ENCODE results near the gene ALDH2. TPM values are rescaled to one million over a fixed set of nuclear protein-coding genes. Genes with fewer than 3 reads are reported as not detected.

Gene ALDH2
- total RNA-seq, 1 donor from 2014 or later, result 59.5 TPM

DNA sequence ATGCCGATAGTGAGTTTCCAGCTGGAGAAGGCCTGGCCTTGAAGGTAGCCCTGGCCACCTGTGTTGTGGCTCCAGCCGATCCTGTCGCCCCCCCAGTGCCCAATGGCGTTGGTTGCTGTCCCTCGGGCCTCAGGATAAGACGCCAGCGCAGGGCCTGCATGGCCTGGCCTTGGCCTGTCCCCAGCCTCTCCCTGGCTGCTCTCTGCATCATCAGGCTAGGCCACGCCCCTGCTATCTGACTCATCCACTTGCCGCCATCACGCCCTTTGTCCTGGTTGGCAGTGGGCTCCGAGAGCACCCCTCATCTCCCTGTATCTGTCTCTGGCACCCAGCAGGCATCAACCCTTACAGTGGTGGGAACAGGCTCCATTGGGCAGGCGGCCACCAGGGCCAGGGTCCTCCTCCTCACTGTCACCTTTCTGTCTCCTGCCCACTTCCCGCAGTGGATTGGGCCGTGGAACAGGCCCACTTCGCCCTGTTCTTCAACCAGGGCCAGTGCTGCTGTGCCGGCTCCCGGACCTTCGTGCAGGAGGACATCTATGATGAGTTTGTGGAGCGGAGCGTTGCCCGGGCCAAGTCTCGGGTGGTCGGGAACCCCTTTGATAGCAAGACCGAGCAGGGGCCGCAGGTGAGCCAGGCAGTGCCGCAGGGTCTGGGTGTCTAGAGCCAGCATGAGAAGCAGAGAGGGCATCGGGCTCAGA, 25.6 kb downstream of the ALDH2 start:
- Mint-ChIP-seq H3K27me3 (no peaks in the 10 kb centered on the region), H3K4me3 (no peak overlapping the region), H3K27ac (no peak overlapping the region), H3K36me3 (no peaks in the 10 kb centered on the region), H3K4me1 (ENCODE audit: unreplicated experiment) (no peaks in the 10 kb centered on the region), H3K9me3 (no peaks in the 10 kb centered on the region)
- TF ChIP-seq, protein P1, sequence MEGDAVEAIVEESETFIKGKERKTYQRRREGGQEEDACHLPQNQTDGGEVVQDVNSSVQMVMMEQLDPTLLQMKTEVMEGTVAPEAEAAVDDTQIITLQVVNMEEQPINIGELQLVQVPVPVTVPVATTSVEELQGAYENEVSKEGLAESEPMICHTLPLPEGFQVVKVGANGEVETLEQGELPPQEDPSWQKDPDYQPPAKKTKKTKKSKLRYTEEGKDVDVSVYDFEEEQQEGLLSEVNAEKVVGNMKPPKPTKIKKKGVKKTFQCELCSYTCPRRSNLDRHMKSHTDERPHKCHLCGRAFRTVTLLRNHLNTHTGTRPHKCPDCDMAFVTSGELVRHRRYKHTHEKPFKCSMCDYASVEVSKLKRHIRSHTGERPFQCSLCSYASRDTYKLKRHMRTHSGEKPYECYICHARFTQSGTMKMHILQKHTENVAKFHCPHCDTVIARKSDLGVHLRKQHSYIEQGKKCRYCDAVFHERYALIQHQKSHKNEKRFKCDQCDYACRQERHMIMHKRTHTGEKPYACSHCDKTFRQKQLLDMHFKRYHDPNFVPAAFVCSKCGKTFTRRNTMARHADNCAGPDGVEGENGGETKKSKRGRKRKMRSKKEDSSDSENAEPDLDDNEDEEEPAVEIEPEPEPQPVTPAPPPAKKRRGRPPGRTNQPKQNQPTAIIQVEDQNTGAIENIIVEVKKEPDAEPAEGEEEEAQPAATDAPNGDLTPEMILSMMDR (conservative IDR thresholded peaks at IDR 0.05), result no peak
- no peak for DNase-seq (ENCODE audit: extremely low spot score, unreplicated experiment)

DNA sequence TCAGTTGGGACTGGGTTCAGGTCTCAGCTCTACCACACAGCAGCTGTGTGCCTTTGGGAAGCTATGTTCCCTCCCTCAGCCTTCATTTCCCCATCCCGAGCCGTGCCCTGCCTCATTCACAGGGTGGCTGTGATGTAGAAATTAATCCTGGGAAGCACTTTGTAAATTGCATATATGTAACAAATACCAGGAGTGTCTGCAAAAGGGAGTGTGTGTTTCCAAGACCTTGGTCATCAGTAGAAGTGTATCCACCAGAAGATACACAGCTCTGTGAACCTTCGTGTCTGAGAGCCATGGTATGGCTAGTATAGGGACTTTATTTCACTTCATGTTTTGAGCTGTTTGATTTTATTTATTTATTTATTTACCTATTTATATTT, 26.1 kb downstream of the ALDH2 start:
- H3K4me3 Mint-ChIP-seq, result no peak overlapping the region
- no peaks in the 10 kb centered on the region for H3K4me1 Mint-ChIP-seq (ENCODE audit: unreplicated experiment)
- H3K27ac Mint-ChIP-seq, result no peak overlapping the region
- DNase-seq (ENCODE audit: extremely low spot score, unreplicated experiment), result no peak
- no peaks in the 10 kb centered on the region for H3K9me3 Mint-ChIP-seq
- H3K27me3 Mint-ChIP-seq, result no peaks in the 10 kb centered on the region
- TF ChIP-seq, protein P1 (conservative IDR thresholded peaks at IDR 0.05), result no peak
- H3K36me3 Mint-ChIP-seq, result no peaks in the 10 kb centered on the region

DNA sequence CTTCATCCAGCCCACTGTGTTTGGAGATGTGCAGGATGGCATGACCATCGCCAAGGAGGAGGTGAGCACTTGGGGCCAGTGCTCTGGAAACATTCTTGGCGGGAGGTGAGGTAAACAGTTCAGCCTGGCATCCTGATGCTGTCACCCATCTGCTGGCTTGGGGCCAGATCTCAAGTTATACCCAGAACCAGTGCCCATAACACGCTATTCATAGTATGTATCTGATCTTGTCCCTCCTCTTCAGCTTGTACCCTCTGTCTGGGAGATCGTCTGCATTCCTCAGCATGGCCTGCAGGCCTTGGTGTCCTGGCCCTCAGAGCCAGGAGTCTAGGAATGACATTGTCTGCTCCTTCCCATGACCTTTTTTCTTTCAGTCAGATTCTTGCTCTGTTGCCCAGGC, 31.4 kb downstream of the ALDH2 start:
- no peaks in the 10 kb centered on the region for H3K4me1 Mint-ChIP-seq (ENCODE audit: unreplicated experiment)
- H3K27ac Mint-ChIP-seq, result no peak overlapping the region
- peaks cover 4% of the 10 kb centered on the region for H3K36me3 Mint-ChIP-seq
- no peak for DNase-seq (ENCODE audit: extremely low spot score, unreplicated experiment)
- no peak overlapping the region for H3K4me3 Mint-ChIP-seq
- H3K9me3 Mint-ChIP-seq, result no peaks in the 10 kb centered on the region
- no peaks in the 10 kb centered on the region for H3K27me3 Mint-ChIP-seq
- TF ChIP-seq, protein P1 (conservative IDR thresholded peaks at IDR 0.05), result no peak

DNA sequence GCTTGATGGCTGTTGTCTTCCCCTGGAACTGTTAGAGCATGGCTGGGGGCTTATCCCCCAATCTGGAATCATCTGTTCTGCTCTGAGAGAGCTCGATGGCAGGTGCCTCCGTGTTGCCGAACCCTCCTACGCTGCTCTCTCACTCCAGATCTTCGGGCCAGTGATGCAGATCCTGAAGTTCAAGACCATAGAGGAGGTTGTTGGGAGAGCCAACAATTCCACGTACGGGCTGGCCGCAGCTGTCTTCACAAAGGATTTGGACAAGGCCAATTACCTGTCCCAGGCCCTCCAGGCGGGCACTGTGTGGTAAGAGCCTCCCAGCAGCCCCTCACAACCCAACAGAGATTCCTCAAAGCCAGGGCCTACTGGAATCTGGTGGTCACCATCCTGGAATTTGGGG, 33.0 kb downstream of the ALDH2 start:
- no peaks in the 10 kb centered on the region for H3K27me3 Mint-ChIP-seq
- no peaks in the 10 kb centered on the region for H3K9me3 Mint-ChIP-seq
- DNase-seq (ENCODE audit: extremely low spot score, unreplicated experiment), result no peak
- peaks cover 4% of the 10 kb centered on the region for H3K36me3 Mint-ChIP-seq
- TF ChIP-seq, protein P1 (conservative IDR thresholded peaks at IDR 0.05), result no peak
- no peak overlapping the region for H3K4me3 Mint-ChIP-seq
- no peak overlapping the region for H3K27ac Mint-ChIP-seq
- H3K4me1 Mint-ChIP-seq (ENCODE audit: unreplicated experiment), result no peaks in the 10 kb centered on the region

DNA sequence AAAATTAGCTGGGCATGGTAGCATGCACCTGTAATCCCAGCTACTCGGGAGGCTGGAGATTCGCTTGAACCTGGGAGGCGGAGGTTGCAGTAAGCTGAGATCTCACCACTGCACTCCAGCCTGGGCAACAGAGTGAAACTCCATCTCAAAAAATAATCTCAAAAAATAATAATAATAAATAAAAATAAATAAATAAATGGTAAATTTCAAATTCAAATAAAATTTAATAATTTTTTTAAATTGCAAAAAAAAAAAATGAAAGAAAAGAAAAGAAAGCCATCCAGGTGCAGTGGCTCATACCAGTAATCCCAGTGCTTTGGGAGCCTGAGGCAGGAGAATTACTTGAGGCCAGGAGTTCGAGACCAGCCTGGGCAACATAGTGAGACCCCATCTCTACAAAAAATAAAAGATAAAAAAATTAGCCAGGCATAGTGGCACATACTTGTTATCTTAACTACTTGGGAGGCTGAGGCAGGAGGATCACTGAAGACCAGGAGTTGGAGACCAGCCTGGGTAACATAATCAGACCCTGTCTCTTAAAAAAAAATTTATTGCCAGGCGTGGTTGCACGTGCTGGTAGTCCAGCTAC, 36.4 kb downstream of the ALDH2 start:
- Mint-ChIP-seq H3K27ac (no peak overlapping the region), H3K27me3 (no peaks in the 10 kb centered on the region), H3K4me3 (no peak overlapping the region), H3K36me3 (peaks cover 8% of the 10 kb centered on the region), H3K4me1 (ENCODE audit: unreplicated experiment) (no peaks in the 10 kb centered on the region), H3K9me3 (no peaks in the 10 kb centered on the region)
- TF ChIP-seq, protein P1 (conservative IDR thresholded peaks at IDR 0.05), result no peak
- DNase-seq (ENCODE audit: extremely low spot score, unreplicated experiment), result no peak

Measured in type B pancreatic cell (in vitro differentiated cells).